Measurements from ENCODE around the gene STAG1. TPM values are rescaled to one million over a fixed set of nuclear protein-coding genes. Genes with fewer than 3 reads are reported as not detected.

Gene STAG1
- total and polyA plus RNA-seq, 2 experiments from 2014 or later = 9.0 to 21.9 TPM

DNA sequence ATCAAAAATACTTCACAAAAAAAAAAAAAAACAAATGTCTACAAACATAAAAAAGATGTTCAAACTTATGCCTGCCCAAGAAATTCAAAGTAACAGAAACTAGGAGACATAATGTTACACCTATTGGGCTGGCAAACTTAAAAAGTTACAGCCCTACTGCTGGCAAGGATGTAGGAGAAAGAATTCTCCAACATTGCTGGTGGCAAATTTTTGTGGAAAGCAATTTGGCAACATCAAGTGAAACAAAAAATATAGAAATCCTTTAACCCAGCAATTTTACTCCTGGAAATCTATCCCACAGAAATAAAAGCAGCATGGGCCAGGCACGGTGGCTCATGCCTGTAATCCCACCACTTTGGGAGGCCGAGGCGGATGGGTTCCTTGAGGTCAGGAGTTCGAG lies 73.2 kb downstream of the STAG1 start:
- peaks cover 71% of the 10 kb centered on the region for H3K79me2 ChIP-seq (replicated peaks; ENCODE audit: insufficient read depth)
- Mint-ChIP-seq H3K4me1 (no peaks in the 10 kb centered on the region; the same call in 1 of the 3 replicates), H3K27ac (no peak overlapping the region), H3K4me3 (no peak overlapping the region), H3K9me3 (no peaks in the 10 kb centered on the region), H3K36me3 (ENCODE audit: low read depth) (no peaks in the 10 kb centered on the region), H3K27me3 (ENCODE audit: insufficient read depth, low read depth, poor library complexity) (no peaks in the 10 kb centered on the region)
- no peak overlapping the region for H2AFZ ChIP-seq
- H4K20me1 ChIP-seq (replicated peaks; ENCODE audit: insufficient read depth) = no peaks in the 10 kb centered on the region; the same call in 1 of the 2 replicates
- no peak overlapping the region for H3K27ac ChIP-seq (ENCODE audit: low read depth)
- no peak for DNase-seq (ENCODE audit: low spot score)
- H3K4me2 ChIP-seq = no peak overlapping the region
- no peaks in the 10 kb centered on the region for H3K9me2 ChIP-seq (ENCODE audit: insufficient read depth)
- TF ChIP-seq ZNF114 (CRISPR knock-in tag; IDR thresholded peaks at IDR 0.05) = no peak
- TF ChIP-seq, protein P1, sequence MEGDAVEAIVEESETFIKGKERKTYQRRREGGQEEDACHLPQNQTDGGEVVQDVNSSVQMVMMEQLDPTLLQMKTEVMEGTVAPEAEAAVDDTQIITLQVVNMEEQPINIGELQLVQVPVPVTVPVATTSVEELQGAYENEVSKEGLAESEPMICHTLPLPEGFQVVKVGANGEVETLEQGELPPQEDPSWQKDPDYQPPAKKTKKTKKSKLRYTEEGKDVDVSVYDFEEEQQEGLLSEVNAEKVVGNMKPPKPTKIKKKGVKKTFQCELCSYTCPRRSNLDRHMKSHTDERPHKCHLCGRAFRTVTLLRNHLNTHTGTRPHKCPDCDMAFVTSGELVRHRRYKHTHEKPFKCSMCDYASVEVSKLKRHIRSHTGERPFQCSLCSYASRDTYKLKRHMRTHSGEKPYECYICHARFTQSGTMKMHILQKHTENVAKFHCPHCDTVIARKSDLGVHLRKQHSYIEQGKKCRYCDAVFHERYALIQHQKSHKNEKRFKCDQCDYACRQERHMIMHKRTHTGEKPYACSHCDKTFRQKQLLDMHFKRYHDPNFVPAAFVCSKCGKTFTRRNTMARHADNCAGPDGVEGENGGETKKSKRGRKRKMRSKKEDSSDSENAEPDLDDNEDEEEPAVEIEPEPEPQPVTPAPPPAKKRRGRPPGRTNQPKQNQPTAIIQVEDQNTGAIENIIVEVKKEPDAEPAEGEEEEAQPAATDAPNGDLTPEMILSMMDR (conservative IDR thresholded peaks at IDR 0.05; ENCODE audit: low read depth in 2 of 2) = no peak
- no peak for TF ChIP-seq NANOG (IDR thresholded peaks at IDR 0.05; ENCODE audit: borderline replicate concordance)
- TF ChIP-seq JUNB (IDR thresholded peaks at IDR 0.05; ENCODE audit: unreplicated experiment) = no peak
- TF ChIP-seq STAT1 (IDR thresholded peaks at IDR 0.05; ENCODE audit: unreplicated experiment) = no peak
- no peak for TF ChIP-seq ZNF331 (CRISPR knock-in tag; IDR thresholded peaks at IDR 0.05; ENCODE audit: low read depth)
- TF ChIP-seq CREB1 (CRISPR knock-in tag; IDR thresholded peaks at IDR 0.05; ENCODE audit: low read depth) = no peak
- no peak for TF ChIP-seq POLR2AphosphoS5 (IDR thresholded peaks at IDR 0.05; ENCODE audit: low read depth)
- TF ChIP-seq EZH2phosphoT487 (IDR thresholded peaks at IDR 0.05; ENCODE audit: unreplicated experiment) = no peak
- no peak for TF ChIP-seq EZH2 (IDR thresholded peaks at IDR 0.05; ENCODE audit: low read depth, unreplicated experiment)
- TF ChIP-seq, protein P2, sequence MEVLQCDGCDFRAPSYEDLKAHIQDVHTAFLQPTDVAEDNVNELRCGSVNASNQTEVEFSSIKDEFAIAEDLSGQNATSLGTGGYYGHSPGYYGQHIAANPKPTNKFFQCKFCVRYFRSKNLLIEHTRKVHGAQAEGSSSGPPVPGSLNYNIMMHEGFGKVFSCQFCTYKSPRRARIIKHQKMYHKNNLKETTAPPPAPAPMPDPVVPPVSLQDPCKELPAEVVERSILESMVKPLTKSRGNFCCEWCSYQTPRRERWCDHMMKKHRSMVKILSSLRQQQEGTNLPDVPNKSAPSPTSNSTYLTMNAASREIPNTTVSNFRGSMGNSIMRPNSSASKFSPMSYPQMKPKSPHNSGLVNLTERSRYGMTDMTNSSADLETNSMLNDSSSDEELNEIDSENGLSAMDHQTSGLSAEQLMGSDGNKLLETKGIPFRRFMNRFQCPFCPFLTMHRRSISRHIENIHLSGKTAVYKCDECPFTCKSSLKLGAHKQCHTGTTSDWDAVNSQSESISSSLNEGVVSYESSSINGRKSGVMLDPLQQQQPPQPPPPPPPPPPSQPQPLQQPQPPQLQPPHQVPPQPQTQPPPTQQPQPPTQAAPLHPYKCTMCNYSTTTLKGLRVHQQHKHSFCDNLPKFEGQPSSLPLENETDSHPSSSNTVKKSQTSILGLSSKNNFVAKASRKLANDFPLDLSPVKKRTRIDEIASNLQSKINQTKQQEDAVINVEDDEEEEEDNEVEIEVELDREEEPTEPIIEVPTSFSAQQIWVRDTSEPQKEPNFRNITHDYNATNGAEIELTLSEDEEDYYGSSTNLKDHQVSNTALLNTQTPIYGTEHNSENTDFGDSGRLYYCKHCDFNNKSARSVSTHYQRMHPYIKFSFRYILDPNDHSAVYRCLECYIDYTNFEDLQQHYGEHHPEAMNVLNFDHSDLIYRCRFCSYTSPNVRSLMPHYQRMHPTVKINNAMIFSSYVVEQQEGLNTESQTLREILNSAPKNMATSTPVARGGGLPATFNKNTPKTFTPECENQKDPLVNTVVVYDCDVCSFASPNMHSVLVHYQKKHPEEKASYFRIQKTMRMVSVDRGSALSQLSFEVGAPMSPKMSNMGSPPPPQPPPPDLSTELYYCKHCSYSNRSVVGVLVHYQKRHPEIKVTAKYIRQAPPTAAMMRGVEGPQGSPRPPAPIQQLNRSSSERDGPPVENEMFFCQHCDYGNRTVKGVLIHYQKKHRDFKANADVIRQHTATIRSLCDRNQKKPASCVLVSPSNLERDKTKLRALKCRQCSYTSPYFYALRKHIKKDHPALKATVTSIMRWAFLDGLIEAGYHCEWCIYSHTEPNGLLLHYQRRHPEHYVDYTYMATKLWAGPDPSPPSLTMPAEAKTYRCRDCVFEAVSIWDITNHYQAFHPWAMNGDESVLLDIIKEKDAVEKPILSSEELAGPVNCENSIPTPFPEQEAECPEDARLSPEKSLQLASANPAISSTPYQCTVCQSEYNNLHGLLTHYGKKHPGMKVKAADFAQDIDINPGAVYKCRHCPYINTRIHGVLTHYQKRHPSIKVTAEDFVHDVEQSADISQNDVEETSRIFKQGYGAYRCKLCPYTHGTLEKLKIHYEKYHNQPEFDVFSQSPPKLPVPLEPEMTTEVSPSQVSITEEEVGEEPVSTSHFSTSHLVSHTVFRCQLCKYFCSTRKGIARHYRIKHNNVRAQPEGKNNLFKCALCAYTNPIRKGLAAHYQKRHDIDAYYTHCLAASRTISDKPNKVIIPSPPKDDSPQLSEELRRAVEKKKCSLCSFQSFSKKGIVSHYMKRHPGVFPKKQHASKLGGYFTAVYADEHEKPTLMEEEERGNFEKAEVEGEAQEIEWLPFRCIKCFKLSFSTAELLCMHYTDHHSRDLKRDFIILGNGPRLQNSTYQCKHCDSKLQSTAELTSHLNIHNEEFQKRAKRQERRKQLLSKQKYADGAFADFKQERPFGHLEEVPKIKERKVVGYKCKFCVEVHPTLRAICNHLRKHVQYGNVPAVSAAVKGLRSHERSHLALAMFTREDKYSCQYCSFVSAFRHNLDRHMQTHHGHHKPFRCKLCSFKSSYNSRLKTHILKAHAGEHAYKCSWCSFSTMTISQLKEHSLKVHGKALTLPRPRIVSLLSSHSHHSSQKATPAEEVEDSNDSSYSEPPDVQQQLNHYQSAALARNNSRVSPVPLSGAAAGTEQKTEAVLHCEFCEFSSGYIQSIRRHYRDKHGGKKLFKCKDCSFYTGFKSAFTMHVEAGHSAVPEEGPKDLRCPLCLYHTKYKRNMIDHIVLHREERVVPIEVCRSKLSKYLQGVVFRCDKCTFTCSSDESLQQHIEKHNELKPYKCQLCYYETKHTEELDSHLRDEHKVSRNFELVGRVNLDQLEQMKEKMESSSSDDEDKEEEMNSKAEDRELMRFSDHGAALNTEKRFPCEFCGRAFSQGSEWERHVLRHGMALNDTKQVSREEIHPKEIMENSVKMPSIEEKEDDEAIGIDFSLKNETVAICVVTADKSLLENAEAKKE (CRISPR knock-in tag; IDR thresholded peaks at IDR 0.05) = no peak
- TF ChIP-seq, protein P3, sequence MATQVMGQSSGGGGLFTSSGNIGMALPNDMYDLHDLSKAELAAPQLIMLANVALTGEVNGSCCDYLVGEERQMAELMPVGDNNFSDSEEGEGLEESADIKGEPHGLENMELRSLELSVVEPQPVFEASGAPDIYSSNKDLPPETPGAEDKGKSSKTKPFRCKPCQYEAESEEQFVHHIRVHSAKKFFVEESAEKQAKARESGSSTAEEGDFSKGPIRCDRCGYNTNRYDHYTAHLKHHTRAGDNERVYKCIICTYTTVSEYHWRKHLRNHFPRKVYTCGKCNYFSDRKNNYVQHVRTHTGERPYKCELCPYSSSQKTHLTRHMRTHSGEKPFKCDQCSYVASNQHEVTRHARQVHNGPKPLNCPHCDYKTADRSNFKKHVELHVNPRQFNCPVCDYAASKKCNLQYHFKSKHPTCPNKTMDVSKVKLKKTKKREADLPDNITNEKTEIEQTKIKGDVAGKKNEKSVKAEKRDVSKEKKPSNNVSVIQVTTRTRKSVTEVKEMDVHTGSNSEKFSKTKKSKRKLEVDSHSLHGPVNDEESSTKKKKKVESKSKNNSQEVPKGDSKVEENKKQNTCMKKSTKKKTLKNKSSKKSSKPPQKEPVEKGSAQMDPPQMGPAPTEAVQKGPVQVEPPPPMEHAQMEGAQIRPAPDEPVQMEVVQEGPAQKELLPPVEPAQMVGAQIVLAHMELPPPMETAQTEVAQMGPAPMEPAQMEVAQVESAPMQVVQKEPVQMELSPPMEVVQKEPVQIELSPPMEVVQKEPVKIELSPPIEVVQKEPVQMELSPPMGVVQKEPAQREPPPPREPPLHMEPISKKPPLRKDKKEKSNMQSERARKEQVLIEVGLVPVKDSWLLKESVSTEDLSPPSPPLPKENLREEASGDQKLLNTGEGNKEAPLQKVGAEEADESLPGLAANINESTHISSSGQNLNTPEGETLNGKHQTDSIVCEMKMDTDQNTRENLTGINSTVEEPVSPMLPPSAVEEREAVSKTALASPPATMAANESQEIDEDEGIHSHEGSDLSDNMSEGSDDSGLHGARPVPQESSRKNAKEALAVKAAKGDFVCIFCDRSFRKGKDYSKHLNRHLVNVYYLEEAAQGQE (IDR thresholded peaks at IDR 0.05; ENCODE audit: unreplicated experiment) = no peak
- TF ChIP-seq, protein P4, sequence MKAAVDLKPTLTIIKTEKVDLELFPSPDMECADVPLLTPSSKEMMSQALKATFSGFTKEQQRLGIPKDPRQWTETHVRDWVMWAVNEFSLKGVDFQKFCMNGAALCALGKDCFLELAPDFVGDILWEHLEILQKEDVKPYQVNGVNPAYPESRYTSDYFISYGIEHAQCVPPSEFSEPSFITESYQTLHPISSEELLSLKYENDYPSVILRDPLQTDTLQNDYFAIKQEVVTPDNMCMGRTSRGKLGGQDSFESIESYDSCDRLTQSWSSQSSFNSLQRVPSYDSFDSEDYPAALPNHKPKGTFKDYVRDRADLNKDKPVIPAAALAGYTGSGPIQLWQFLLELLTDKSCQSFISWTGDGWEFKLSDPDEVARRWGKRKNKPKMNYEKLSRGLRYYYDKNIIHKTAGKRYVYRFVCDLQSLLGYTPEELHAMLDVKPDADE (IDR thresholded peaks at IDR 0.05) = no peak
- H3K4me1 ChIP-seq (ENCODE audit: insufficient read depth) = no peaks in the 10 kb centered on the region
- H3K36me3 ChIP-seq (ENCODE audit: insufficient read depth) = no peaks in the 10 kb centered on the region
- no peak for ATAC-seq
- no peaks in the 10 kb centered on the region for H3F3A ChIP-seq (replicated peaks; ENCODE audit: low read depth)
- H3K4me3 ChIP-seq = no peak overlapping the region
- no peaks in the 10 kb centered on the region for H3K27me3 ChIP-seq (ENCODE audit: insufficient read depth)
